ENCODE results near the gene ADARB2.

ADARB2 gene

DNA sequence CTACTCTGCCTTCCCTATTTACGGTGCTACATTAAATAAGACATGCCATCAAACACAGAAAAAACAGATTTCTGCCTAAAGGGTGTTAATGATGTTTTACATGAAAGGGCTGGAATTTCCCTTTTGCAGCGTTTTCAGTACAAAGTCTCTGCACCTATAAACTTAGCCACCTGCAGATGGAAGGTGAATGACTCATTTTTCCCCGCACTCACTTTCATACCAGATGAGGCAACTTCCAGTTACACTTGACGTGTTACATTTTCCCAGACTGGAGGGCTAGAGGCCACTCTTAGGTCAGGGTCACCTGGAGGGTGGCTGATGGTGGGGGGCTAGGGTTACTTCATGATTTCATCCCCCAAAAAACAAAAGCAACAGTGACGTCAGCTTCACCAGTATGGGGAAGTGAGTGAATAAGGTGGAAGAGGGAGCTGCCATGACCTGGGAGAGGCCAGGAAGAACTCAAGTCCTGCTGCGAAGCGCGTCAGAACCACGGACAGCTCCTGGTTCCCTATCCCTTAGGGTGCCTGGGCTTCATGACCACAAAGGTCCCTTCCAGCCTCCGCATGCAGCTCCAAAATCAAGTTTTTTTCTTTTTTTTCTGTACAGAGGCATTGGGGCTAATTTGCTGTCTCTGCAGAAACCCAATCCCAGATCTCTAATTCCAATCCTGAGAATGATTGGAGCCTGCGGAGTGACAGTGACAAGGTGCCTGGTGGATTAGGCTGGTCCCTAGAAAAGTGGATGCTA lies 94.0 kb downstream of the ADARB2 start:
- DNase-seq (ENCODE audit: low read depth, low spot score), result peak; percentile 72

DNA sequence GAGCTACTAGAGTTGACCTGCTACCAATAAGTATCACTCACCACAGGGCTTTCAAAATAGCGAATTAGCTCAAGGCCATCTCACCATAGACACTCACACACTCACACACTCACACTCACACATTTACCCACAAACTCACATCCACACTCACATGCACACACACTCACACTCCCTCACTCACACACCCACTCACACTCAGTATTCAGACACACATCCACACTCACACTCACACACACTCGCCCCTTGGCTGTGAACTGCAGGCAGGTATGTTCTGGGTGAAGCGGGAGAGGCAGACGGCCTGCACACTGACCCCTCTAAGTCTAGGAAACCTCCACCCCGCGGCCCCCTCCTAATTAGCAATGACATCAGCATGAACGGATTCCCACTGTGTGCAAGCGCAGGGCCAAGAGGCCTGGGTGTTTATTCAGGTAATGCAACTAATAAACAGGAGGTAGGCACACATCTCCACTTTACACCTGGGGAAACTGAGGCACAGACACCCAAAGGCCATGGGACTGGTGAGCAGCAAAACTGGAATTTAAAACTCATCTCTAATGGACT lies 94.6 kb downstream of the ADARB2 start:
- no peak for DNase-seq (ENCODE audit: low read depth, low spot score)

DNA sequence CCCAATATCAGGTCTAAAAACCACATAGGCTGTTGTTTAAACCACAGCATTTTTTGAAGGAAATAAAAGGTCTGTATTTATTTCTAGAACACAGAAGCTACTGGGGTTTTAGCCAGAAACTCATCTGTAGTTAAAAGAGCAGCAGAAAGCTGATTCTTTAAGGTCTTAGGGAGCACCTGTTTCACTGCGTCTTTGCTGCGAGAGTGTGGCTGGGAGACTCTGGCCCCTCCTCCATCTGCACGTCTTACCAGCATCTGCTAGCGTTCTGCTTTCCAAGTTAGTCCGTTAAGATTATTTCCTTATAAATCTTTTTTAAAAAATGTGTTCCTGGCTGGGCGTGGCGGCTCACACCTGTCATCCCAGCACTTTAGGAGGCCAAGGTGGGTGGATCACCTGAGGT lies 95.9 kb downstream of the ADARB2 start:
- DNase-seq (ENCODE audit: low read depth, low spot score), result no peak

DNA sequence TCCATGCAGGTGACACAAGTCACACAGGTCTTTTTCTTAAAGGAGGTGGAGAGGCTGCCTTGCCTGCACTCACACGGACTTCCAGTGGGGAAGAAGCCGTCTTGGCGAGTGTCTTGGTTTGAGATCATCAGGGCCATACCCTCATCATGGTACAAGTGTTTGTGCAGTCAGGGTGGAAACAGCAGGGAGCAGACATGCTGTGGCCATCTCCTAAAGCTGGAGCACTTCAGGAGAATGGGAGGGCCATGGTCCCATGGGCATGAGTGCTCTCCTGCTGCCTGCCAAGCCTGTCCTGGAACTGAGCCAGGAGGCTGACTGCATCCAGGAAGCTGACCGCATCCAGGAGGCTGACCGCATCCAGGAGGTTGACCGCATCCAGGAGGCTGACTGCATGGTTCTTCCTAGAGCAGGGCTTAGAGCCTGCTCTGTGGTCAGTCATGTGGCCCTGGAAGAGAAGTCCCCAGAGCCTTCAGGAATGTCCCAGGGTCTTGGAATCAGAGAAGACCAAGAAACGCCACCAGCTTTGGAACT lies 98.4 kb downstream of the ADARB2 start:
- DNase-seq (ENCODE audit: low read depth, low spot score), result no peak

DNA sequence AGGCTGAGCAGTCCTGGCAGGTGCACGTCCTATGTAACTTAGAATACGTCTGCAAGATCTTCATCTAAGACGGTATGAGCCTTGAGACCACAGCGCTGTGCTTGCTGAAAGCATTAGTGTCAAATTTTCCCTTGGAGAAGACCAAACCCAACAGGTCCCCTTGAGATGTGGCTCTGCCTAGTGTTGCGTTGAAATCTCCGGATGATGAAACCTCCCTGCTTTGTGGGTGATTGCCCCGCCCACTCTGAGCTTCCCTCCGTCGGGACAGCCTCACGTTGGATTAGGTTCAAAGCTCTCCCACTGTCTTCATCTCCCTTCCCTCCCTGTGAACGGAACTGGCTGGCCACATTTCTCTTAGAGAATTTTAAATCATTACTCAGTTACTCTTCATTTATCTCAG lies 102.0 kb downstream of the ADARB2 start:
- no peak for DNase-seq (ENCODE audit: low read depth, low spot score)

DNA sequence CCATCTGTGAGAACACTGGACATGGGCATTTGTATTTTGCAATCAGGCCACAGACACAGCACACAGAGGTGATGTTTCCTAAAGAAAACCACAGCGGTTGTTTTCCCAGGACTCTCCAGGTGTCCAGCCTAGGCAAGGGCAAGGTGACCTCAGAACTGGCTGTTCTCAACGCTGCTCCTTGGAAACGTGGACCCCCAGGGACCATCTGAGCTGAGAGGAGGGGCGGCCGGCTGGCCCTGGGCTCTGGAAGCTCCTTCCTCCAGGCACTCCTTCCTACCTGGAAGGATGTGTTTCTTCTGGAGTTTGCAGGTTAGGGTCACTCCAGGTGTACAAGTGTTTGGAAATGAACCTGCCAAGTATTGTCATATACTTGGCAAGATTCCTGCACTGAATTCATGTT lies 103.1 kb downstream of the ADARB2 start:
- no peak for DNase-seq (ENCODE audit: low read depth, low spot score)

DNA sequence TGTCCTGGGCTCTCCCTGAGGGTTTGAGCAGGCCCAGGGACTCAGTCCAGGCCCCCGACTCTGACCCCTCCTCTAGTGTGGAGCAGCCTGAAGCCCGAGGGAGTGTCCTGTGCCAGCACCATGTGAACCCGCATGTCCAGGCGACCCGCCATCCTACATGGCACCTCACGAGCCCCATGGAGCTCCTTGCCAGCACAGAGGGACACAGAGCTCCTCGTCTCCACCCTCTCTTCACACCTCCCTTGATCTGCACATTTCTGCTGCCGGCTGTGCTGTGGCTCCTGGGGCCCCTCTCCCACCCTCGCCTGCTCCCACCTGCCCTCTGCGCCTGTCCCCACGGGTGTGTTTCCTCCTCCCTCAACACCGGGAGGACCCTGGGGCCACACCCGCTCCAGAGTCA lies 103.5 kb downstream of the ADARB2 start:
- no peak for DNase-seq (ENCODE audit: low read depth, low spot score)

DNA sequence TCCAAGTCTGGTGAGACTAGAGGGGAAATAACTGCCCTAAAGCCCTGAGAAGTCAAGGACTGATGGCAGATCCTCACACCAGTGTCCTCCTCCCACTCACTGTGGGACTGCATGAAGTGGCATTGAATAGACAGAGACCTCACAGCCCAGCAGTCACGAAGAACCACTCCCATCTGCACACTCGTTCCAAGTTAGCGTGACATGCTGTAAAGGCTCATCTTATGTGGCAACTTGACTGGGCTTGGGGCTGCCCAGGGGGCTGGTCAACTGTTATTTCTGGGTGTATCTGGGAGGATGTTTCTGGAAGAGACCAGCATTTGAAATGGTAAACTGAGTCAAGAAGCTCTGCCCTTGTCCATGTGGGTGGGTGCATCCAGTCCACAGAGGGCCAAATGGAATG lies 104.7 kb downstream of the ADARB2 start:
- no peak for DNase-seq (ENCODE audit: low read depth, low spot score)

DNA sequence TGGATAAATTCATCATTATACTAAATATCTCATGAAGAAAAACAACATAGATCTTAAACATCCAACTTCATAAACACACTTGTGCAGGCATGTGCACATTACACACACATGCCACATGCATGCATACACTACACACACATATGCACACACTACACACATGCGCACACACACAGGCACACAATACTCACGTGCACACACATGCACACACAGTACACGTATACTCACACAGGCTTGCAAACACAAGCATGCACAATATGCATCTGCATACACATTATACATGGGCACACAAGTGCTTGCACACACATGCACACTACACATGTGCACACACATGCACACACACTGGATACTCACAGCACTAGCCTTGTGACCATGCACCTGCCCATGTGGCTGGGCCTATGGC lies 105.2 kb downstream of the ADARB2 start:
- DNase-seq (ENCODE audit: low read depth, low spot score), result no peak

DNA sequence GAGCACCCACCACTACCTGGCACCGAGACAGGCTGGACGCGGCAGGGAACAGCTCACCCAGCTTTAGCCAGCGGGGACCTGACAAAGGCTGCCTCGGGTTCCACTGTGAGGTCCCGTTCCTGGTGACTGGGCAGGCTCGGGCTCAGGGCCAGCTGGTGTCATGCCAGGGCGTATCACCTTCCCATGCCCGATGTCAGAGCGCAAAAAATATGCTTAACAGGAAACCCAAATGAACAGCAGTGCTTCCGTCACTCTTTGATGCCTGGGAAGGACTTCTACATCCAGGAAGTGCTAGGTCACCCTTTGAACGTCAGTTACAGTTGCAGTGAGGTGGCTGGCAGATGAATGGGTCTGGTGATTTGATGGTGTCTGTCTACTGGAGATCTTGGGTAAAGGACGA lies 106.0 kb downstream of the ADARB2 start:
- no peak for DNase-seq (ENCODE audit: low read depth, low spot score)

DNA sequence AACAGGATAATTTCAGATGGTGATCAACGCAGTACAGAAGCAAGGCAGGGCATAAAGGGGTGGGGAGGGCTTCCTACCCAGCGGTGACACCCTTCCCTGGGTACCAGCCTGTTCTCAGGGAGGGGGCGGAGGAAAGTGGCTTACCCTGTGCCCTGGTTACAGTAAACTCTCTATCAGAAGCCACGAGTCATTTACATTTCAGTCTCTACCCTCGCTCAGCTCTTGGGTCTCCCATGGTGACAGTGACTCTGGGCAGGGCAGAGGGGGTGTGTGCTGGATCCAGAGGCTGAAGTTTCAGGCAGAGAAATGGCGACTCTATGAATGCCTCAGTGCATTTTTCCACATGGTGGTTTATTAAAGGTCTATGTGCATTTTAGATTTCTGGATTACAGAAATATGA lies 107.0 kb downstream of the ADARB2 start:
- DNase-seq (ENCODE audit: low read depth, low spot score), result no peak

DNA sequence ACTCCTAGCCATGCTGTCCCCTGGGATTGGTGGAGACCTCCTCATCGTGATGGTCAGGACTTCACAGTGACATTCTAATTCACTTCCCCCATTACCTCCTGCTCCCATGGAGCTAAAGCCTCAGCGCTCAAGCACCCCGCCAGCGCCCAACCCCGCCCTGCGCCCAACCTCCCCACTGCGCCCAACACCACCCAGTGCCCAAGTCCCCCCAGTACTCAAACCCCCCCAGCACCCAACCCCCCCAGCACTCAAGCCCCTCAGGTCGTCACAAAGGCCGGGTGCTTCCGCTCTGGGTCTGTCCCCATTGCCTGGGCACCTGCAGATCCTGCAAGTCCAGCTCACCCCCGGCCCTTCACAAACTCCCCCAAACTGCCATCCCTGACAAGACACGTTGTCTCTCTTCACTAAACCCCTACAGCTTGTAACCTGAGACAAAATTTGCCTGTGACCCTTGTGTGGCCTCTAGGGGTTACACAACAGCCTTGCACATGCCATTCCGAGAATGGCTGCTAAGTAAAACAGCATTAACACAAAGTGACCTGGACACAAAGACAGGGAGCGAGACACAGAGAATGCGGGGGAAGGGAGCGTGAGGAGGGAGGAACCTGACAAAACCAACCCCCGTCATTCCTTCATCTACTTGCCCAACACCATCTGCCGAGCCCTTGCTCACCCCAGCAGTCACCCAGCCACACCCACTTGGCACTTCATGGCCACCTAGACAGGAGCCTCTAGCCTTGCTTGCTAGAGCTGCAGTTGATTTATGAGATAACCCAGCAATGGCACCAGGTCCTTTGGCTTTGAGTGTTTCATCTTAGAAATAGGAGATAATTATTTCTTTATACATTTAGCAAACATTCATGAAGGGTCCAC lies 107.8 kb downstream of the ADARB2 start:
- peak; percentile 55 for DNase-seq (ENCODE audit: low read depth, low spot score)

DNA sequence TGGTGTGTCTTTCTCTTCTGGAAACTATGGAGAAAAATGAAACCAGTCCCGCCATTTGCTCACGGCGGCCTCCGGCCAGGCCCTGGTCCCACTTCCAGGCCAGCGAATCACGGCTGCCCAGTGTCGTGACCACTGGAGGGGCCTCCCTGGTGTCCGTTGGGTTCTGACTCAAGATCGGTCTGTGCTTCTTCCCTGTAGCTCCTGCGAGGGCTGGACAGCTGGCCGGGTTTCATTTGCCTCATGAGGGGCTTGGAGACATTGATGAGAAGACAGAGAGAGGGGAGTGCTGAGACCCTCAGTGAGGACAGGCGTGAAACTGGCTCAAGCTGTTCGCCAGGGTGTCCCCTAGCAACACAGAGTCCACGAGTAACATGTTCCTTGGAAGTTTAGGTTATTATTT lies 108.6 kb downstream of the ADARB2 start:
- no peak for DNase-seq (ENCODE audit: low read depth, low spot score)

DNA sequence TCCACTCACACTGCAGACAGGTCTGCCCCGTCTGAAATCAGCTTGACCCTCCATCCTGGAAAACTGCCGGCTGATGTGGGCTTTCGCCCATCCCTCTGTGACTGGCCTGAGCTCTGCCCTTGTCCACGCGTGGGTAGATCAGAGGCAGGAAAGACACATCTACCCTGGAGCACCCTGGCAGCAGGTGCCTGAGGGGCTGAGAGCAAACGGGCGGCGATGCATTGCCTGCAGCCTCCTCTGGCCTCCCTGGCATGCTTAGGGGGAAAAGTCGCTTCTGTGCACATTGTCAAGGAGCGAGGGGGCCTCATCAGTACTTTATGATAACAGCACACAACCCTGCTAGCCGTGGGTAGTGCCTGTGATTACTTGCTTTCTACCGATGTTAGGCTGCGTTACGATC lies 109.4 kb downstream of the ADARB2 start:
- DNase-seq (ENCODE audit: low read depth, low spot score), result no peak

DNA sequence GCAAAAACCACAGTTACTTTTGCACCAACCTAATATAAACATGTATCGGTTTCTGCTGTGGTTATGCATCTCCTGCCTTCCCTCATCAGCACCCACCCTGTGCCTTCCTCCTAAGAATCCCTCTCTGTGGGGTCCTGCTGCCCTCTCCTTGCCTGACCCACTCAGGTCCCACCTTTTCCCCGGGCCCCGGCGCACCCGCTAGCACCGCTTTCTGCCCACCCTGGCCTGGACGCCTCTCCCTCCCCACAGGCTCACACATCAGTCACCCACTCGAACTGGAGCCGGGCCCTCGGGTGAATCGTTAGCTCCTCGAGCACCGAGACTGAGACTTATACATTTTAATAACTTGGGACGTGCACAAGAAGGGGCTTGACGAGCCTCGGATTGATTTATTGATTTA lies 110.5 kb downstream of the ADARB2 start:
- DNase-seq (ENCODE audit: low read depth, low spot score), result no peak

DNA sequence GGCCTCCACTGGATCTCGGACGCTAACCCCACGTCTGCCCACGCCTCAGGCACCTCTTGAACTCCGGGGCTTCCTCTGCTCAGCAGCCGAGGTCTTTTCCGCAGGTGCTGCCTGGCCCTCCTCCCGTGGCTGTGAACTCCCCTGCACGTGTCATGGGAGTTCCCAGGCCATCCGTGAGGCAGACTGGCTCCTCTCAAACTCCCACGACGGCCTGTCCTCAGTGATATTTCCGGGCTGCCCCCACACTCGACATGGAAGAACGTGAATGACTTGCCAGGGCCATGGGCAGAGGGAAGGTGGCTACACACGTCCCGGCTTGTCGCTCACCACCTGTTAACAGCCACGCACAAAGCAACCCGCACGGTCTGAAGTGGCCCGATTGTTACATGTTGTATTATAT lies 110.9 kb downstream of the ADARB2 start:
- DNase-seq (ENCODE audit: low read depth, low spot score), result no peak

DNA sequence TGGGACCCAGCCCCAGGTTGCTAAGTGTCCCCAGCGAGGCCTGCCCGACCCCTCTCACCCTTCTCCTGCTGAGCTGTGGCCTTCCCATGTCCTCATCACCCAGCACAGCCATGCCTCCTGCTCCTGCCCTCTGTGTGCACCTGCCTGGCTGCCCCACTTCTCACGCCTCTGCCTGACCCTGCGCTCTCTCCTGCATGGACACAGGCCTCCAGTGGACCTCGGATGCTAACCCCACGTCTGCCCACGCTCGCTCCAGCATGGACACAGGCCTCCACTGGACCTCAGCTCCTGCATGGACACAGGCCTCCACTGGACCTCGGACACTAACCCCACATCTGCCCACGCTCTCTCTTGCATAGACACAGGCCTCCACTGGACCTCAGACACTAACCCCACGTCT lies 111.6 kb downstream of the ADARB2 start:
- no peak for DNase-seq (ENCODE audit: low read depth, low spot score)

DNA sequence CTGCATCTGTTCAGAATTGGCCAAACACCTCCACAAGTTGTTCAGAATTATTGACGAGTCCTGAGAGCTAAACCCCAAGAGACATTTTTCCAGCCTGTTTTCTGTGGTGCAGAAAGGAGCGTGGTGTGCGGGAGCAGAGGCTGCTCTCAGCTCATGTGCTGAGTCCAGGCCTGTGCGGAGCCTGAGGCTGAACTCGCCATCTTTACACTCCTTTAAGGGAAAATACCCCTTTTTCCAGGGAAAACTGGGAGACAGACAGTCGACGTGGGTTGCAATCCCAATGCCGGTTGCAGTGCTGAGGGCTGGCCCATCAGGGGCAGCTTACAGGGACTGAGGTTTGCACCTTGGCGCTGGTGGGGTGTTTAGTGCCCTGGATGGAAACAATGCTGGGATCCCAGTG lies 112.2 kb downstream of the ADARB2 start:
- DNase-seq (ENCODE audit: low read depth, low spot score), result no peak

DNA sequence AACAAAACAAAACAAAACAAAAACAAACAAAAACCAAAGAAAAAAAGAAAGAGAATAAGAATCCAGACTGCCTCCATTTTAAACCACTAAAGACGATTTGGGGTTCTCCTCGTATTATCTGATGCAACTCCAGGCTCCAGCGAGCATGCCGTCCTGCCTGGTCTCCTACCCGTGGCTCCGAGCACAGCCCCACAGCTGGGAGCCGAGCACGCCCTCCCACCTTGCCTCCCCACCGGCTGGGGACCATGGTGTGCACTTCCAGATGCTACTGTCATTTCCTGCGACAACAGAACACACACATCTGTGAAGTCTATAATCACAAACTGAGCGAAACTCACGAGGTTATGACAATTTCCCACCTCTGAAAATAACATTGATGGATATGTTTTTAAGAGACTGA lies 113.1 kb downstream of the ADARB2 start:
- no peak for DNase-seq (ENCODE audit: low read depth, low spot score)

DNA sequence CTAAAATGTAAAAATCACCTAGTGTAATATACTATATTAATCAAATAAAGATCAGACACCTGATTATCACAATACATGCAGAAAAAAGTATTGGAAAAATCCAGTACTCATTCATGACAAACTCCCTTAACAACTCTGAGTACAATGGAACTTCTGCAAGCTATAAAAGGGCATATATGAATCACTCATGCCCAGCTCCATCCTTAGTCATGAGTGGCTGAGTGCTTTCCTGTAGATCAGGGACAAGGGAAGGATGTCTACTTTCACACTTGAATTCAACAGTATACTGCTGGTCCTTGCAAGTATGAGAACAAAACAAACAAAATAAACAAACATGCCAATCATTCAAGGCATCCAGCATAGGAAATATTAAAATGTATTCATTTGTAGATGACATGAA lies 116.5 kb downstream of the ADARB2 start:
- no peak for DNase-seq (ENCODE audit: low read depth, low spot score)

DNA sequence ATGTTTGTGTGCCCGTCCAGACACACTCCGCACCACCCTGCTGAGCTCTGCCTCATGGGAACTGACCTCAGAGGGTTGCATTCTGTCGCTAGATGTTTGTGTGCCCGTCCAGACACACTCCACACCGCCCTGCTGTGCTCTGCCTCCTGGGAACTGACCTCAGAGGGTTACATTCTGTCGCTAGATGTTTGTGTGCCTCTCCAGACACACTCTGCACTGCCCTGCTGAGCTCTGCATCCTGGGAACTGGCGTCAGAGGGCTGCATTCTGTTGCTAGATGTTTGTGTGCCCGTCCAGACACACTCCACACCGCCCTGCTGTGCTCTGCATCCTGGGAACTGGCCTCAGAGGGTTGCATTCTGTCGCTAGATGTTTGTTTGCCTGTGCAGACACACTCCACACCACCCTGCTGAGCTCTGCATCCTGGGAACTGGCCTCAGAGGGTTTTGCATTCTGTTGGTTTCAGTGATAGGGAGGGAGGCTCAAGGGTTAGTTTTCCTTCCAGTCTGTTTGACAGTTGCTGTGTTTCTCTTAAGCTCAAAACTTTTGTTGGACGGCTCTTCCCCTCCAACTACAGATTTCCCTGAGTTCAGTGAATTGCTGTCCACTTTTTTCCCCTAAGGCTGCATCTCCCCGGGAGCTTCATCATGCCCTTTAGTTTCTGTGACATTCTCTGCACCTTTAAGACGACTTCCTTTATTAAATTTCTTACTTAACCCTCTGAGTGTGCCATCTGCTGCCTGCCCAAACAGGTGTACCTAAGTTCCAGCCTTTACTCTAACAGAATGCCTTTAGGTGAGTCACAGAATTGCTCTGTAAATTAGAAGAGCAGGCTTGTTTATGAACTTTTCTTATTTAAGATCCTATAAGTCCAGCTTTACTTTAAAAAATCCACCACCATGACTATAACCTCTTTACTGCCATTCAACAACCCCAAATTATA lies 119.7 kb downstream of the ADARB2 start:
- DNase-seq (ENCODE audit: low read depth, low spot score), result peak; percentile 63

All from ELF-1 (cell line).